ENCODE measurements around the gene OVOL2. TPM values are rescaled to one million over a fixed set of nuclear protein-coding genes. Genes with fewer than 3 reads are reported as not detected.

Gene OVOL2
- total and polyA plus RNA-seq, 2 of the 8 experiments (the other 6 are each of a cell fraction or from before 2014, with no cell fraction given): 11.0 to 11.4 TPM

GRCh38 chr20:18001131-18001921 lies 56.4 kb downstream of the OVOL2 start (continued):
- TF ChIP-seq CHD7 (IDR thresholded peaks at IDR 0.05; ENCODE audit: insufficient replicate concordance, low read length) (no peak), GABPA (IDR thresholded peaks at IDR 0.05; ENCODE audit: borderline replicate concordance, insufficient read depth, low read length) (no peak), CHD2 (IDR thresholded peaks at IDR 0.05; ENCODE audit: low read length) (no peak)
